NCI-H2196 treated with DMSO at 0.1 percent for 48 hours (cell line): ENCODE measurements around the gene ZNF618.
"Not testable (repeated sequence)": the region's sequence is repeated elsewhere in the genome, so short reads cannot be mapped to it uniquely, and the experiment has no call there.

ENCODE experiments used
- DNase-seq: peaks from one replicate; lab custom pipeline; 2025; ENCODE audit not compliant: unreplicated experiment; lab: John Stamatoyannopoulos, UW

Gene ZNF618

GRCh38 chr9:114034196-114034595 is 158.1 kb downstream of the ZNF618 start:
- no peak for DNase-seq

GRCh38 chr9:114034661-114035062 is 158.6 kb downstream of the ZNF618 start:
- DNase-seq: no peak

- DNase-seq: no peak
Measured at GRCh38 chr9:114035221-114035844, 159.2 kb downstream of the ZNF618 start.

- no peak for DNase-seq
Measured at GRCh38 chr9:114035845-114036801, 160.0 kb downstream of the ZNF618 start.

GRCh38 chr9:114037249-114037648 is 161.1 kb downstream of the ZNF618 start:
- DNase-seq: no peak

- no peak for DNase-seq
Measured at GRCh38 chr9:114037961-114038723, 162.0 kb downstream of the ZNF618 start.

GRCh38 chr9:114038724-114039313 is 162.7 kb downstream of the ZNF618 start:
- DNase-seq: no peak

GRCh38 chr9:114039484-114039883 is 163.4 kb downstream of the ZNF618 start:
- DNase-seq: no peak

- not testable (repeated sequence) for DNase-seq
Measured at GRCh38 chr9:114043660-114044059, 167.6 kb downstream of the ZNF618 start.

GRCh38 chr9:114046237-114046755 is 170.2 kb downstream of the ZNF618 start:
- DNase-seq: no peak

- no peak for DNase-seq
Measured at GRCh38 chr9:114046875-114047274, 170.8 kb downstream of the ZNF618 start.

- DNase-seq: no peak
Measured at GRCh38 chr9:114047717-114048116, 171.6 kb downstream of the ZNF618 start.

- DNase-seq: no peak
Measured at GRCh38 chr9:114048533-114049415, 172.7 kb downstream of the ZNF618 start.

- no peak for DNase-seq
Measured at GRCh38 chr9:114049441-114050225, 173.5 kb downstream of the ZNF618 start.

- DNase-seq: no peak
Measured at GRCh38 chr9:114050226-114050568, 174.1 kb downstream of the ZNF618 start.

GRCh38 chr9:114050646-114051045 is 174.5 kb downstream of the ZNF618 start:
- DNase-seq: no peak

GRCh38 chr9:114051281-114051680 is 175.2 kb downstream of the ZNF618 start:
- no peak for DNase-seq

GRCh38 chr9:114051706-114052105 is 175.6 kb downstream of the ZNF618 start:
- no peak for DNase-seq
